WTC11 (cell line): ENCODE measurements around the gene C1orf232.

Experiments
- E2F5 ChIP-seq: sonication (generic); formaldehyde crosslinking; IDR thresholded peaks from 2 replicates; pipeline ENCODE4 v1.8.1; 2022; ENCODE audit warnings: mild to moderate bottlenecking, moderate library complexity, missing genetic modification reagents
- ETV6 ChIP-seq: sonication (generic); formaldehyde crosslinking; IDR thresholded peaks from 2 replicates; pipeline ENCODE4 v1.8.1; 2022; ENCODE audit warnings: mild to moderate bottlenecking, missing genetic modification reagents
- FOXK1 ChIP-seq: sonication (generic); formaldehyde crosslinking; IDR thresholded peaks from 2 replicates; pipeline ENCODE4 v1.8.0; 2022; ENCODE audit warnings: mild to moderate bottlenecking, moderate library complexity, missing genetic modification reagents
- HMGA2 ChIP-seq: fragments of 250-450 bp; sonication (Bioruptor Pico); IDR thresholded peaks from 2 replicates; pipeline ENCODE4 v1.4.0; 2021; ENCODE audit warnings: mild to moderate bottlenecking, moderate library complexity
- IRF1 ChIP-seq: sonication (generic); formaldehyde crosslinking; IDR thresholded peaks from 2 replicates; pipeline ENCODE4 v1.8.0; 2023; ENCODE audit warnings: missing genetic modification reagents
- RELA ChIP-seq: sonication (generic); formaldehyde crosslinking; IDR thresholded peaks from 2 replicates; pipeline ENCODE4 v1.8.1; 2022; ENCODE audit warnings: missing genetic modification reagents, mild to moderate bottlenecking, borderline replicate concordance
- SMAD3 ChIP-seq: sonication (generic); formaldehyde crosslinking; IDR thresholded peaks from 2 replicates; pipeline ENCODE4 v1.8.0; 2022; ENCODE audit warnings: missing genetic modification reagents, mild to moderate bottlenecking, borderline replicate concordance
- TEAD4 ChIP-seq: sonication (generic); formaldehyde crosslinking; IDR thresholded peaks from 2 replicates; pipeline ENCODE4 v1.8.0; 2022; ENCODE audit warnings: mild to moderate bottlenecking, missing genetic modification reagents
- ZNF121 ChIP-seq: sonication (generic); formaldehyde crosslinking; IDR thresholded peaks from 2 replicates; pipeline ENCODE4 v1.8.0; 2023; ENCODE audit warnings: missing genetic modification reagents
- ZNF317 ChIP-seq: sonication (generic); formaldehyde crosslinking; IDR thresholded peaks from 2 replicates; pipeline ENCODE4 v1.8.1; 2023; ENCODE audit warnings: low read depth, mild to moderate bottlenecking, moderate library complexity, missing genetic modification reagents, borderline replicate concordance
- ZNF512 ChIP-seq: sonication (generic); formaldehyde crosslinking; IDR thresholded peaks from 2 replicates; pipeline ENCODE4 v1.8.1; 2022; ENCODE audit warnings: missing genetic modification reagents, borderline replicate concordance
- TF ChIP-seq, protein P1 (sequence below): fragments of 200-600 bp; IDR thresholded peaks from 2 replicates; pipeline ENCODE4 v1.8.0; 2022; ENCODE audit warnings: antibody characterized with exemption
- TF ChIP-seq, protein P2 (sequence below): sonication (generic); formaldehyde crosslinking; conservative IDR thresholded peaks from 2 replicates; pipeline ENCODE4 v1.8.1; 2022; ENCODE audit warnings: mild to moderate bottlenecking, missing genetic modification reagents
- TF ChIP-seq, protein P3 (sequence below): sonication (generic); formaldehyde crosslinking; IDR thresholded peaks from 2 replicates; pipeline ENCODE4 v1.8.1; 2023; ENCODE audit warnings: mild to moderate bottlenecking, missing genetic modification reagents

GRCh38 chr1:26145041-26145959 lies 23.5 kb downstream of the C1orf232 start:
- TF ChIP-seq, protein P1, sequence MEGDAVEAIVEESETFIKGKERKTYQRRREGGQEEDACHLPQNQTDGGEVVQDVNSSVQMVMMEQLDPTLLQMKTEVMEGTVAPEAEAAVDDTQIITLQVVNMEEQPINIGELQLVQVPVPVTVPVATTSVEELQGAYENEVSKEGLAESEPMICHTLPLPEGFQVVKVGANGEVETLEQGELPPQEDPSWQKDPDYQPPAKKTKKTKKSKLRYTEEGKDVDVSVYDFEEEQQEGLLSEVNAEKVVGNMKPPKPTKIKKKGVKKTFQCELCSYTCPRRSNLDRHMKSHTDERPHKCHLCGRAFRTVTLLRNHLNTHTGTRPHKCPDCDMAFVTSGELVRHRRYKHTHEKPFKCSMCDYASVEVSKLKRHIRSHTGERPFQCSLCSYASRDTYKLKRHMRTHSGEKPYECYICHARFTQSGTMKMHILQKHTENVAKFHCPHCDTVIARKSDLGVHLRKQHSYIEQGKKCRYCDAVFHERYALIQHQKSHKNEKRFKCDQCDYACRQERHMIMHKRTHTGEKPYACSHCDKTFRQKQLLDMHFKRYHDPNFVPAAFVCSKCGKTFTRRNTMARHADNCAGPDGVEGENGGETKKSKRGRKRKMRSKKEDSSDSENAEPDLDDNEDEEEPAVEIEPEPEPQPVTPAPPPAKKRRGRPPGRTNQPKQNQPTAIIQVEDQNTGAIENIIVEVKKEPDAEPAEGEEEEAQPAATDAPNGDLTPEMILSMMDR, result peak; percentile 58
- TF ChIP-seq HMGA2 (CRISPR knock-in tag) (no peak), ETV6 (CRISPR knock-in tag) (no peak), FOXK1 (no peak), SMAD3 (no peak), ZNF121 (CRISPR knock-in tag) (no peak), TEAD4 (CRISPR knock-in tag) (no peak), ZNF512 (CRISPR knock-in tag) (no peak), RELA (CRISPR knock-in tag) (no peak), ZNF317 (no peak), E2F5 (CRISPR knock-in tag) (no peak), IRF1 (CRISPR knock-in tag) (no peak)
- TF ChIP-seq, protein P2, sequence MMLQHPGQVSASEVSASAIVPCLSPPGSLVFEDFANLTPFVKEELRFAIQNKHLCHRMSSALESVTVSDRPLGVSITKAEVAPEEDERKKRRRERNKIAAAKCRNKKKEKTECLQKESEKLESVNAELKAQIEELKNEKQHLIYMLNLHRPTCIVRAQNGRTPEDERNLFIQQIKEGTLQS, result no peak
- TF ChIP-seq, protein P3, sequence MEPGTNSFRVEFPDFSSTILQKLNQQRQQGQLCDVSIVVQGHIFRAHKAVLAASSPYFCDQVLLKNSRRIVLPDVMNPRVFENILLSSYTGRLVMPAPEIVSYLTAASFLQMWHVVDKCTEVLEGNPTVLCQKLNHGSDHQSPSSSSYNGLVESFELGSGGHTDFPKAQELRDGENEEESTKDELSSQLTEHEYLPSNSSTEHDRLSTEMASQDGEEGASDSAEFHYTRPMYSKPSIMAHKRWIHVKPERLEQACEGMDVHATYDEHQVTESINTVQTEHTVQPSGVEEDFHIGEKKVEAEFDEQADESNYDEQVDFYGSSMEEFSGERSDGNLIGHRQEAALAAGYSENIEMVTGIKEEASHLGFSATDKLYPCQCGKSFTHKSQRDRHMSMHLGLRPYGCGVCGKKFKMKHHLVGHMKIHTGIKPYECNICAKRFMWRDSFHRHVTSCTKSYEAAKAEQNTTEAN (CRISPR knock-in tag), result no peak
